ENCODE data around the gene RSRP1.
"Not testable (repeated sequence)": the region's sequence is repeated elsewhere in the genome, so short reads cannot be mapped to it uniquely, and the experiment has no call there.

RSRP1 gene

GRCh38 chr1:25256578-25256965 is 9.3 kb upstream of the RSRP1 start:
- DNase-seq (ENCODE audit: low read depth), result no peak

- no peak for DNase-seq (ENCODE audit: low read depth)
Measured at GRCh38 chr1:25255706-25256577, 8.7 kb upstream of the RSRP1 start.

- no peak for DNase-seq (ENCODE audit: low read depth)
Measured at GRCh38 chr1:25253911-25254310, 6.7 kb upstream of the RSRP1 start.

GRCh38 chr1:25247829-25248754 is 838 bp upstream of the RSRP1 start:
- DNase-seq (ENCODE audit: low read depth), result peak; percentile 87

- no peak for DNase-seq (ENCODE audit: low read depth)
Measured at GRCh38 chr1:25246600-25247023, 642 bp downstream of the RSRP1 start.

- no peak for DNase-seq (ENCODE audit: low read depth)
Measured at GRCh38 chr1:25245809-25246599, 1.2 kb downstream of the RSRP1 start.

GRCh38 chr1:25245393-25245792 is 1.9 kb downstream of the RSRP1 start:
- no peak for DNase-seq (ENCODE audit: low read depth)

- no peak for DNase-seq (ENCODE audit: low read depth)
Measured at GRCh38 chr1:25243907-25244306, 3.3 kb downstream of the RSRP1 start.

GRCh38 chr1:25239681-25240541 is 7.3 kb downstream of the RSRP1 start:
- peak; percentile 96 for DNase-seq (ENCODE audit: low read depth)

- no peak for DNase-seq (ENCODE audit: low read depth)
Measured at GRCh38 chr1:25238046-25238445, 9.2 kb downstream of the RSRP1 start.

- not testable (repeated sequence) for DNase-seq (ENCODE audit: low read depth)
Measured at GRCh38 chr1:25236261-25236660, 11.0 kb downstream of the RSRP1 start.

- DNase-seq (ENCODE audit: low read depth), result not testable (repeated sequence)
Measured at GRCh38 chr1:25235411-25235810, 11.8 kb downstream of the RSRP1 start.

- DNase-seq (ENCODE audit: low read depth), result peak; percentile 99
Measured at GRCh38 chr1:25232866-25233784, 14.1 kb downstream of the RSRP1 start.

- peak; percentile 97 for DNase-seq (ENCODE audit: low read depth)
Measured at GRCh38 chr1:25232027-25232865, 15.0 kb downstream of the RSRP1 start, which contains the start of gene SYF2. TSS of gene SYF2 (minus strand) at chr1:25232502. CDS start at chr1:25232467, 35 bp downstream.

- no peak for DNase-seq (ENCODE audit: low read depth)
Measured at GRCh38 chr1:25223471-25223870, 23.8 kb downstream of the RSRP1 start.

GRCh38 chr1:25222606-25223005 is 24.6 kb downstream of the RSRP1 start:
- no peak for DNase-seq (ENCODE audit: low read depth)

GRCh38 chr1:25220666-25221065 is 26.6 kb downstream of the RSRP1 start:
- DNase-seq (ENCODE audit: low read depth), result no peak

GRCh38 chr1:25219661-25220251 is 27.5 kb downstream of the RSRP1 start:
- no peak for DNase-seq (ENCODE audit: low read depth)
